Mammary epithelial cell (primary cell): ENCODE results near the gene CMYA5.

Experiments used
- CTCF ChIP-seq, 2 donors: IDR thresholded peaks in 1 of 2; conservative IDR thresholded peaks in 1 of 2; 2 replicates each; pipeline ENCODE4 v1.5.1; 2011 to 2012; ENCODE audit warnings: inconsistent platforms in 2 of 2, low read length in 2 of 2, mild to moderate bottlenecking in 2 of 2, control low read depth in 1 of 2, low read depth in 1 of 2; ENCODE audit not compliant: insufficient read depth in 1 of 2; ENCODE audit errors: extremely low read depth in 1 of 2
- EZH2 ChIP-seq: IDR thresholded peaks from 2 replicates; pipeline ENCODE4 v1.6.1; 2012; ENCODE audit warnings: low read length, inconsistent platforms, borderline replicate concordance

GRCh38 chr5:79759436-79759835 is 69.8 kb downstream of the CMYA5 start:
- TF ChIP-seq CTCF (conservative IDR thresholded peaks at IDR 0.05 in 1 of 2, IDR thresholded peaks at IDR 0.05 in 1 of 2; ENCODE audit: extremely low read depth in 1 of 2, insufficient read depth in 1 of 2, low read depth in 1 of 2, low read length in 2 of 2) (no peak), EZH2 (no peak)
